ENCODE data around the gene NFKB2. TPM values are rescaled to one million over a fixed set of nuclear protein-coding genes. Genes with fewer than 3 reads are reported as not detected.
A peak's percentile ranks its signal among the peaks of the same experiment; 100 is the strongest.

The NFKB2 gene
- total RNA-seq, 3 donors from 2014 or later, result 26.9 to 72.2 (median 29.0) TPM

DNA sequence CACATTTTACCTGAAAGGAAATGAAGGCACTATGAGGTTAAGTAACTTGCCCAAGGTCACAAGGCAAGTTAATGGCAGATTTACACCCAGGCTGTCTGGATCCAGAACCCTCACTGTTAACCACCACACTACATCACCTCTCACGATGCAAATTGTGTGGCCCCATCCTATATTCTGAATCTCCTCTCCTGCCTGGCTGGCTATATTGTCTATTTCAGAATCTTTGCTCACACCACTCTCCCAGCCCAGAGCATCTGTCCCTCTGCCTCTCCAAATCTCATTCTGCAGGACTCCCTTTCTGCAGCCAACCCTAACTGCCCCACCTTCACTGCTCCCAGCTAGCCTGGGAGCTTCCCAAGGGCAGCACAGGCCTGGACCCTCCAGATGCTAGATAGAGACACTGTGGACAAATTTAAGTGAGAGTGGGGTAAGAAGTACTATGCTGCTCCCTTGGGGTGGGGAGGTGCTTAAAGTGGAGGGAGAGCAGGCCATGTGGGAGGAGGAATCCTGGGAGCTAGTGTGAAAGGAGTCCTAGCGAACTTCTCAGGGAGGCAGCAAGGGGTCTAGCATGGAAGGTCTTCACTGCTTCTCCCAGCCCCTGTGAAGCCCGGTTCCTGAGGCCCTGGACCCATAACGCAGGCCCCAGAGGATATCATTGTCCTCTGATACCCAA is 36.1 kb downstream of the NFKB2 start:
- peak; percentile 8 for ATAC-seq
- Histone ChIP-seq H3K9me3 (no peaks in the 10 kb centered on the region), H3K4me3 (no peak overlapping the region), H3K36me3 (ENCODE audit: low read depth) (no peaks in the 10 kb centered on the region), H3K4me1 (ENCODE audit: low read depth) (peaks cover 15% of the 10 kb centered on the region)
- TF ChIP-seq, protein P1, sequence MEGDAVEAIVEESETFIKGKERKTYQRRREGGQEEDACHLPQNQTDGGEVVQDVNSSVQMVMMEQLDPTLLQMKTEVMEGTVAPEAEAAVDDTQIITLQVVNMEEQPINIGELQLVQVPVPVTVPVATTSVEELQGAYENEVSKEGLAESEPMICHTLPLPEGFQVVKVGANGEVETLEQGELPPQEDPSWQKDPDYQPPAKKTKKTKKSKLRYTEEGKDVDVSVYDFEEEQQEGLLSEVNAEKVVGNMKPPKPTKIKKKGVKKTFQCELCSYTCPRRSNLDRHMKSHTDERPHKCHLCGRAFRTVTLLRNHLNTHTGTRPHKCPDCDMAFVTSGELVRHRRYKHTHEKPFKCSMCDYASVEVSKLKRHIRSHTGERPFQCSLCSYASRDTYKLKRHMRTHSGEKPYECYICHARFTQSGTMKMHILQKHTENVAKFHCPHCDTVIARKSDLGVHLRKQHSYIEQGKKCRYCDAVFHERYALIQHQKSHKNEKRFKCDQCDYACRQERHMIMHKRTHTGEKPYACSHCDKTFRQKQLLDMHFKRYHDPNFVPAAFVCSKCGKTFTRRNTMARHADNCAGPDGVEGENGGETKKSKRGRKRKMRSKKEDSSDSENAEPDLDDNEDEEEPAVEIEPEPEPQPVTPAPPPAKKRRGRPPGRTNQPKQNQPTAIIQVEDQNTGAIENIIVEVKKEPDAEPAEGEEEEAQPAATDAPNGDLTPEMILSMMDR (IDR thresholded peaks at IDR 0.05), result no peak
- intact Hi-C loops (cut with DNase I, micrococcal nuclease), result no loop called here
- no peak for DNase-seq

DNA sequence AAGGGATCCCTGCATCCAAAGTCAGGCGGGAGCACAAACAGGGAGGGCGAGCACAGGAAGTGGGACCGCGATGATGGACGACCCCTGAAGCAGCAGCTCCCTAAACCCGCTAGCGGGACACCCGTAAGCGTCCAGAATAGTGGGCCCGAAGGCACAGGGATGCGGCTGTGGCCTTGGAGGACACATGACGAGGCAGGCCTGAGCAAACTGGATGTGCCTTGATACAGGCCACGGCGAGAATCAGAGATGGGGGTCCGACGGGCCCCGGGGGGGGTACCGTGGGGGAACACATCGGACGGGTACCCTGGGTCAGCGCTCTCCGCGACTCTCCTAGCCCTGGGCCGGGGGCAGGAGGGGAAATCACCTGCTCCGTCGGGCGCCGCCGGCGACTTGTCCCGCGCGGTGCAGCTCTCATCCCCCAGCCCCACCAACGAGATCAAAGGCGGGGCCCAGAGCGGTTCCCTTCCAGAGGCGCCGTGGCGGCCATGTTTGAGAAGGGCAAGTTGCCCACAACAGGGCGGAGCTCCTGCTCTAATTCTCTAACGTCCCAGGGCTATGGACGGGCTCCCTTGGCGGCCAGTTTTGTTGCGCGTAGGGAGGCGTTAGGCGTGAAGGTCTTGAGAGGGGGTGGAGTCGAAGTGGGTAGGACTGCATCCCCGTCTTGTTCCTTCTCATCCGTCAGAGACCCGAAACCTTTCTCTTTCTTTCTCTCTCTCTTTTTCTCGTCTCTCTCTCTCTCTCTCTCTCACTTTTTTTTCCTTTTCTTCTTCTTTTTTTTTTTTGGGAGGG is 36.9 kb downstream of the NFKB2 start, which contains the start of gene CUEDC2:
Gene CUEDC2, minus strand, starts transcription at position 413 of the 789 bp plus-strand sequence. CDS start 7,386 bp downstream, outside the sequence.
- peak; percentile 98 for ATAC-seq
- intact Hi-C loops (cut with DNase I, micrococcal nuclease), result no loop called here
- peak within 1 kb of the TSS; percentile 70 for H3K4me3 ChIP-seq

DNA sequence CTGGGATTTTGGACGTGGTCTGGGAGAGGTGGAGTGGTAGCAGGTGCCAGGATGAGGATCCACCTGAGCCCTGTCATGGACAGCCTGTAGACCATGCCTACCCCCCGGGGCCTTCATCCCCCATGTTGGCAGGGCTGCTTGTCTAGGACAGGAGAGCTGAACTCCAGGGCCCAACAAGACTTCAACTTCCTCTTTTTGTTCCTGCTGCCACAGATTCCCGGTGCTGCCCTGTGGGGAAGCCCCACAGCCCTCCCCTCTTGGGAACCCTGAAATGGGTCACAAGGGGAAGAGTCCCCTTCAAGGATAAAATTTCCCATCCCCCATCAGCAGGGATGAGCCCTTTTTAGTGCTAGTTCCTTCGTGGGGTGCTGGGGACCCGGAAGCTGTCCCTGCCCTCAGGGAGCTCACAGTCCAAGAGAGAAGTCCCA is 38.1 kb downstream of the NFKB2 start:
- Histone ChIP-seq H3K4me1 (ENCODE audit: low read depth) (peaks cover 15% of the 10 kb centered on the region), H3K4me3 (no peak overlapping the region), H3K36me3 (ENCODE audit: low read depth) (no peaks in the 10 kb centered on the region), H3K9me3 (no peaks in the 10 kb centered on the region)
- DNase-seq (peak in 1 of 3 donors; percentile 57), ATAC-seq (no peak)
- TF ChIP-seq, protein P1 (IDR thresholded peaks at IDR 0.05), result no peak
- intact Hi-C loops (cut with DNase I, micrococcal nuclease), result no loop called here

More for the DNA sequence above, 36.9 kb downstream of the NFKB2 start, which contains the start of gene CUEDC2:
- peak; percentile 98 to 99 (median 99) for DNase-seq
- H3K9me3 ChIP-seq, result no peaks in the 10 kb centered on the region
- no peaks in the 10 kb centered on the region for H3K36me3 ChIP-seq (ENCODE audit: low read depth)
- TF ChIP-seq, protein P1 (IDR thresholded peaks at IDR 0.05), result no peak
- H3K4me1 ChIP-seq (ENCODE audit: low read depth), result peaks cover 15% of the 10 kb centered on the region

DNA sequence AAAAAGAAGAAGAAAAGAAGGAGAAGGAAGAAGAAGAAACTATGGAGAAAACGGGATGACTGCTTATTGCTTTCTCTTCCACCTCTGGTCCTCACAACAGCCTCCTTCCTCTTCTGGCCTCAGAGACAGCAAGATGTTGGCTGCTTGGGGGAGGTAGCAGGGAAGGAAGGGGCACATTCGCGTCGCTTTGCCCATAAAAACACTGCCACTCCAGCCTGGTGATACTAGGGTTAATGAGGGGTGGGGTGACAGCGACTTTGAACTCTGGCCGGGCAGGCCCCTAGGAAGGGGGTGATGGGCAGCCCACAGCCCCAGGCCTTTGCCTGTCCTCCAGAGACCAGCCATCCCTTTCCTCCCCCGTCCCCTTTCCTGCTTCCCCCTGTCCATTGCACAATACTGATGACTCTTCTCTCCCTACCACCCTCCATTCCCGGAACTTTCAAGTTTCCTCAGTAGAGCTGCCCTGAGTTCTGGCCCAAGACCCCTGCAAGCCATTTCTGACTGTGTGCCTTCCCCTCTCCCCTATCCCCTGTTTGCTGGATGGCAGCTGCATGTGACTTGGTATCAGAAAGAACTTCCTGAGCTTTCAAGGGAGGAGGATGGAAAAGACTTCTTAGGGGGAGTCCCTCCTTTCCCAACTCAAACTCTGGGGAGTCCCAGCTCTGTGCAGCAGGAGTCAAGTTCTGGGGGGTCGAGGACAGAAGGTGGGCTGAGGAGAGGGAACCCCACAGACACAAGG is 39.1 kb downstream of the NFKB2 start:
- no peak overlapping the region for H3K4me3 ChIP-seq
- intact Hi-C loops (cut with DNase I, micrococcal nuclease), result no loop called here
- ATAC-seq (no peak), DNase-seq (no peak)
- H3K36me3 ChIP-seq (ENCODE audit: low read depth), result no peaks in the 10 kb centered on the region
- H3K9me3 ChIP-seq, result no peaks in the 10 kb centered on the region
- peaks cover 15% of the 10 kb centered on the region for H3K4me1 ChIP-seq (ENCODE audit: low read depth)
- TF ChIP-seq, protein P1 (IDR thresholded peaks at IDR 0.05), result no peak

DNA sequence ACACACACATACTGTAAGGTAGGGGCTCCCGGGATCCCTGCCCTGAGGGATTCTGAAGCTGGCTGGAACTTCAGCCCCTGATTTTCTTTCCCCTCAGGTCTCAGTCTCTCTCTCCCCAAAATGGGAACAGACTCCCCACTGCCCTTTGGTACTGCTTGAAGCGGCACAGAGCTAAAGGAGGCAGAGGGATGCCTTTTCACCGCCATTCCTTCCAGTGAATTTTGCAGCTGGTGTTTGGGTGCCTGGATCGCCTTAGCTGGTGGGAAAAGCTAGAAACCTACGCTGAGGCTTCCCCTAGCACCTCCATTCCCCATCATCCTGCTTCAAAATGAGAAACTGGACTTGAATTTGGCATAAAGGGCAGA is 39.6 kb downstream of the NFKB2 start:
- intact Hi-C loops (cut with DNase I, micrococcal nuclease), result no loop called here
- Histone ChIP-seq H3K4me1 (ENCODE audit: low read depth) (peaks cover 15% of the 10 kb centered on the region), H3K36me3 (ENCODE audit: low read depth) (no peaks in the 10 kb centered on the region), H3K9me3 (no peaks in the 10 kb centered on the region), H3K4me3 (no peak overlapping the region)
- ATAC-seq (no peak), DNase-seq (no peak)
- TF ChIP-seq, protein P1 (IDR thresholded peaks at IDR 0.05), result no peak

Data from mucosa of descending colon (tissue), 3 donors.